HCT116 (cell line): Measurements from ENCODE around the gene KRT28. TPM values are rescaled to one million over a fixed set of nuclear protein-coding genes. Genes with fewer than 3 reads are reported as not detected.

Experiments
- ATAC-seq: fragments of 200-7000 bp; cut with Tn5 transposase; 2 replicates; pipeline ENCODE4 v1.9.1; 2020; ENCODE audit warnings: mild to moderate bottlenecking, moderate library complexity
- BruUV-seq: library from RNA; stranded (reverse); fragments of 400-500 nt; replicated peaks from 2 replicates; lab custom pipeline; 2021; lab: Mats Ljungman, UMichigan
- CTCF ChIA-PET: fragments of 300-600 bp; sonication (Branson Sonifier 250); formaldehyde crosslinking; loops from one replicate; lab custom pipeline; 2021; ENCODE audit warnings: antibody characterized with exemption; lab: Charles Lee
- POLR2A ChIA-PET: fragments of 300-600, 350-600 bp; sonication (Branson Sonifier 250); formaldehyde crosslinking; loops from one replicate; lab custom pipeline; 2021; ENCODE audit warnings: antibody characterized with exemption; lab: Charles Lee
- RAD21 ChIA-PET, 2 experiments: fragments of 300-600 bp; sonication (Branson Sonifier 250); formaldehyde crosslinking; loops; one replicate each; lab custom pipeline; 2023; ENCODE audit warnings: low total read pairs in 2 of 2; ENCODE audit not compliant: uncharacterized antibody in 2 of 2, unreplicated experiment in 2 of 2, low non-redundant PET in 1 of 2; lab: Charles Lee
- DNase-seq: peaks from one replicate; pipeline ENCODE4 v3.0.0-alpha.2; 2010; ENCODE audit warnings: low read depth, low spot score
- H2AFZ ChIP-seq: fragments of 200-600 bp; shearing (Covaris generic), sonication (generic); 2 replicates; pipeline ENCODE4 v1.6.1; 2017; ENCODE audit warnings: low read depth, mixed run types, mixed read lengths, antibody characterized with exemption, low read length; ENCODE audit not compliant: poor library complexity, severe bottlenecking
- H3K27ac ChIP-seq: 2 replicates; pipeline ENCODE4 v1.5.1; 2012; ENCODE audit warnings: low read depth, low read length
- H3K27me3 ChIP-seq: fragments of 200-600 bp; sonication (generic); 2 replicates; pipeline ENCODE4 v1.6.1; 2016; ENCODE audit warnings: mixed run types, low read length, mixed read lengths; ENCODE audit not compliant: insufficient read depth
- H3K36me3 ChIP-seq, 2 experiments: fragments of 200-500 bp in 1 of 2; fragments of 200-600 bp in 1 of 2; sonication (Bioruptor generic) in 1 of 2; sonication (generic) in 1 of 2; 2 replicates each; pipeline versions ENCODE4 v1.5.1 to v1.6.1; 2014 to 2016; ENCODE audit warnings: low read length in 2 of 2, inconsistent platforms in 1 of 2, mixed read lengths in 1 of 2, mixed run types in 1 of 2; ENCODE audit not compliant: insufficient read depth in 2 of 2, control insufficient read depth in 1 of 2
- H3K4me1 ChIP-seq, 2 experiments: fragments of 200-600 bp in 1 of 2; sonication (generic) in 1 of 2; 2 replicates each; pipeline versions ENCODE4 v1.5.1 to v1.6.1; 2012 to 2017; ENCODE audit warnings: low read length in 2 of 2, inconsistent platforms in 1 of 2, mild to moderate bottlenecking in 1 of 2, mixed read lengths in 1 of 2, mixed run types in 1 of 2, moderate library complexity in 1 of 2; ENCODE audit not compliant: insufficient read depth in 2 of 2, control insufficient read depth in 1 of 2
- H3K4me2 ChIP-seq: fragments of 200-600 bp; sonication (generic); 2 replicates; pipeline ENCODE4 v1.6.1; 2017; ENCODE audit warnings: mixed run types, low read length, mixed read lengths
- H3K4me3 ChIP-seq, 2 experiments: fragments of 200-600 bp in 1 of 2; sonication (generic) in 1 of 2; replicated peaks in 1 of 2; 2 replicates each; pipeline ENCODE4 v1.5.1; 2011 to 2016; ENCODE audit warnings: low read length in 2 of 2, control low read depth in 1 of 2, low read depth in 1 of 2, mild to moderate bottlenecking in 1 of 2, mixed read lengths in 1 of 2, mixed run types in 1 of 2
- H3K79me2 ChIP-seq: fragments of 200-600 bp; sonication (generic); 2 replicates; pipeline ENCODE4 v1.6.1; 2017; ENCODE audit warnings: mild to moderate bottlenecking, mixed run types, low read length, moderate library complexity, mixed read lengths; ENCODE audit not compliant: insufficient read depth
- H3K9ac ChIP-seq: fragments of 200-600 bp; sonication (generic); 2 replicates; pipeline ENCODE4 v1.6.1; 2016; ENCODE audit warnings: low read length, mixed read lengths
- H3K9me2 ChIP-seq: fragments of 200-600 bp; sonication (generic), shearing (Covaris generic); 2 replicates; pipeline ENCODE4 v1.6.1; 2017; ENCODE audit warnings: mixed run types, mild to moderate bottlenecking, moderate library complexity; ENCODE audit not compliant: insufficient read depth
- H3K9me3 ChIP-seq, 2 experiments: fragments of 200-500 bp in 1 of 2; fragments of 200-600 bp in 1 of 2; sonication (Bioruptor generic) in 1 of 2; sonication (generic) in 1 of 2; 2 replicates each; pipeline ENCODE4 v1.6.1; 2014 to 2017; ENCODE audit warnings: low read length in 2 of 2, mixed read lengths in 2 of 2, inconsistent platforms in 1 of 2, low read depth in 1 of 2, mild to moderate bottlenecking in 1 of 2, mixed run types in 1 of 2, moderate library complexity in 1 of 2; ENCODE audit not compliant: control insufficient read depth in 1 of 2, insufficient read depth in 1 of 2
- H4K20me1 ChIP-seq: fragments of 200-600 bp; sonication (generic), shearing (Covaris generic); 2 replicates; pipeline ENCODE4 v1.6.1; 2017; ENCODE audit warnings: mixed run types, mild to moderate bottlenecking, moderate library complexity; ENCODE audit not compliant: insufficient read depth
- ATF3 ChIP-seq: IDR thresholded peaks from 2 replicates; pipeline ENCODE4 v1.6.1; 2012
- CBX3 ChIP-seq: IDR thresholded peaks from 2 replicates; pipeline ENCODE4 v1.6.1; 2012; ENCODE audit warnings: low read depth
- EGR1 ChIP-seq: IDR thresholded peaks from 2 replicates; pipeline ENCODE4 v1.6.1; 2012; ENCODE audit warnings: low read depth
- MAX ChIP-seq: IDR thresholded peaks from 2 replicates; pipeline ENCODE4 v1.6.1; 2012
- POLR2A ChIP-seq: IDR thresholded peaks from 2 replicates; pipeline ENCODE4 v1.7.0; 2011; ENCODE audit warnings: borderline replicate concordance; ENCODE audit not compliant: insufficient read depth, insufficient read length; ENCODE audit errors: extremely low read depth
- RAD21 ChIP-seq: IDR thresholded peaks from 2 replicates; pipeline ENCODE4 v1.6.1; 2012; ENCODE audit warnings: low read depth, mild to moderate bottlenecking
- SRF ChIP-seq: IDR thresholded peaks from 2 replicates; pipeline ENCODE4 v1.6.1; 2012; ENCODE audit warnings: low read depth
- YY1 ChIP-seq: IDR thresholded peaks from 2 replicates; pipeline ENCODE4 v1.6.1; 2011; ENCODE audit warnings: low read length, low read depth, moderate library complexity, mild to moderate bottlenecking; ENCODE audit not compliant: insufficient replicate concordance; ENCODE audit errors: extremely low read depth
- ZBTB33 ChIP-seq: IDR thresholded peaks from 2 replicates; pipeline ENCODE4 v1.6.1; 2011; ENCODE audit warnings: mild to moderate bottlenecking, low read length, moderate library complexity; ENCODE audit not compliant: insufficient replicate concordance; ENCODE audit errors: extremely low read depth
- intact Hi-C: fragments of 100-400 bp; cut with micrococcal nuclease; formaldehyde crosslinking; loops from 2 replicates; pipeline ENCODE4 v1.10.0; 2022
- total RNA-seq: library from RNA; stranded (reverse); gene quantifications from one replicate; pipeline ENCODE4 v1.2.1, GENCODE V29; 2021; ENCODE audit not compliant: unreplicated experiment
- TF ChIP-seq, protein P1 (sequence below), 3 experiments: fragments of 200-600 bp in 1 of 3; sonication (generic) in 1 of 3; IDR thresholded peaks in 2 of 3; conservative IDR thresholded peaks in 1 of 3; 2 replicates each; pipeline ENCODE4 v1.5.1; 2012 to 2017; ENCODE audit warnings: low read depth in 2 of 3, low read length in 2 of 3, antibody characterized with exemption in 1 of 3, borderline replicate concordance in 1 of 3, control low read depth in 1 of 3, mild to moderate bottlenecking in 1 of 3, mixed read lengths in 1 of 3, mixed run types in 1 of 3, moderate library complexity in 1 of 3; ENCODE audit not compliant: insufficient read depth in 1 of 3

KRT28 gene
- total RNA-seq, 1 experiment from 2014 or later: not detected

- Histone ChIP-seq H3K27me3 (no peaks in the 10 kb centered on the region), H3K9me3 (no peaks in the 10 kb centered on the region), H3K4me3 (no peak overlapping the region), H3K9me2 (no peaks in the 10 kb centered on the region), H3K79me2 (no peaks in the 10 kb centered on the region), H3K27ac (no peak overlapping the region), H3K36me3 (no peaks in the 10 kb centered on the region), H3K9ac (no peak overlapping the region), H4K20me1 (no peaks in the 10 kb centered on the region), H2AFZ (peak overlapping the region; percentile 79), H3K4me2 (no peak overlapping the region), H3K4me1 (no peaks in the 10 kb centered on the region)
- ChIA-PET CTCF (interaction anchor here (1.2 to 3.5 kb wide), 4 partner anchors 10 to 177 kb away, joined by 5 to 29 read pairs (median 13); partner anchors contain the start of gene KRT27), POLR2A (interaction anchor here (1.2 kb wide), 1 partner anchor 176 kb away, joined by 5 read pairs; no protein-coding TSS in a partner anchor), RAD21 (interaction anchor here in 1 of 2 experiments (0.9 kb wide), 1 partner anchor 176 kb away, joined by 3 read pairs; no protein-coding TSS in a partner anchor)
- ATAC-seq (peak; percentile 68), DNase-seq (peak; percentile 41)
- BruUV-seq: no TSS peak
- intact Hi-C loops: loop anchor here (1.0 kb wide), 2 partner anchors 172 to 177 kb away; no protein-coding TSS in a partner anchor
- TF ChIP-seq RAD21: peak; percentile 70
- TF ChIP-seq, protein P1, sequence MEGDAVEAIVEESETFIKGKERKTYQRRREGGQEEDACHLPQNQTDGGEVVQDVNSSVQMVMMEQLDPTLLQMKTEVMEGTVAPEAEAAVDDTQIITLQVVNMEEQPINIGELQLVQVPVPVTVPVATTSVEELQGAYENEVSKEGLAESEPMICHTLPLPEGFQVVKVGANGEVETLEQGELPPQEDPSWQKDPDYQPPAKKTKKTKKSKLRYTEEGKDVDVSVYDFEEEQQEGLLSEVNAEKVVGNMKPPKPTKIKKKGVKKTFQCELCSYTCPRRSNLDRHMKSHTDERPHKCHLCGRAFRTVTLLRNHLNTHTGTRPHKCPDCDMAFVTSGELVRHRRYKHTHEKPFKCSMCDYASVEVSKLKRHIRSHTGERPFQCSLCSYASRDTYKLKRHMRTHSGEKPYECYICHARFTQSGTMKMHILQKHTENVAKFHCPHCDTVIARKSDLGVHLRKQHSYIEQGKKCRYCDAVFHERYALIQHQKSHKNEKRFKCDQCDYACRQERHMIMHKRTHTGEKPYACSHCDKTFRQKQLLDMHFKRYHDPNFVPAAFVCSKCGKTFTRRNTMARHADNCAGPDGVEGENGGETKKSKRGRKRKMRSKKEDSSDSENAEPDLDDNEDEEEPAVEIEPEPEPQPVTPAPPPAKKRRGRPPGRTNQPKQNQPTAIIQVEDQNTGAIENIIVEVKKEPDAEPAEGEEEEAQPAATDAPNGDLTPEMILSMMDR (IDR thresholded peaks at IDR 0.05 in 2 of 3, conservative IDR thresholded peaks at IDR 0.05 in 1 of 3; ENCODE audit: borderline replicate concordance in 1 of 3, insufficient read depth in 1 of 3, low read depth in 2 of 3, low read length in 2 of 3): peak; percentile 66 to 86 (median 75)
- no peak for TF ChIP-seq CBX3
These were observed 7.8 kb downstream of the KRT28 start for GRCh38 chr17:40791787-40792436.

GRCh38 chr17:40791111-40791510, 8.6 kb downstream of the KRT28 start:
- ChIA-PET CTCF (interaction anchor here (1.2 to 3.5 kb wide), 3 partner anchors 10 to 176 kb away, joined by 5 to 29 read pairs (median 5); partner anchors contain the start of gene KRT27), POLR2A (no interaction called here), RAD21 (no interaction called here)
- DNase-seq (no peak), ATAC-seq (no peak)
- intact Hi-C loops: loop anchor here (1.0 kb wide), 2 partner anchors 171 to 176 kb away; no protein-coding TSS in a partner anchor
- H4K20me1 ChIP-seq: no peaks in the 10 kb centered on the region
- H3K4me1 ChIP-seq: no peaks in the 10 kb centered on the region
- H3K9me3 ChIP-seq: no peaks in the 10 kb centered on the region
- H3K27ac ChIP-seq: no peak overlapping the region
- TF ChIP-seq, protein P1 (IDR thresholded peaks at IDR 0.05 in 2 of 3, conservative IDR thresholded peaks at IDR 0.05 in 1 of 3; ENCODE audit: borderline replicate concordance in 1 of 3, insufficient read depth in 1 of 3, low read depth in 2 of 3, low read length in 2 of 3): no peak
- TF ChIP-seq EGR1 (no peak), MAX (no peak), YY1 (no peak), ATF3 (no peak), POLR2A (no peak), ZBTB33 (no peak), SRF (no peak)
- H3K9ac ChIP-seq: no peak overlapping the region
- BruUV-seq: no TSS peak
- no peaks in the 10 kb centered on the region for H3K9me2 ChIP-seq
- no peak overlapping the region for H3K4me3 ChIP-seq
- peak overlapping the region; percentile 79 for H2AFZ ChIP-seq
- no peak overlapping the region for H3K4me2 ChIP-seq
- no peaks in the 10 kb centered on the region for H3K27me3 ChIP-seq
- H3K36me3 ChIP-seq: no peaks in the 10 kb centered on the region
- H3K79me2 ChIP-seq: no peaks in the 10 kb centered on the region
